Prostate gland (tissue), 2 donors: ENCODE data around the gene KRTAP5-11.

Experiments
- CTCF ChIP-seq, 4 experiments: fragments of 200-600 bp in 2 of 4; fragments of 450-650 bp in 2 of 4; sonication (generic) in 2 of 4; IDR thresholded peaks; 1 replicate in 3 of 4; 2 replicates in 1 of 4; pipeline ENCODE4 v1.5.1; 2016 to 2019; ENCODE audit warnings: antibody characterized with exemption in 4 of 4, mild to moderate bottlenecking in 2 of 4, moderate library complexity in 2 of 4
- POLR2A ChIP-seq: fragments of 450-650 bp; IDR thresholded peaks from one replicate; pipeline ENCODE4 v1.6.1; 2016; ENCODE audit warnings: antibody characterized with exemption, mild to moderate bottlenecking
- POLR2AphosphoS5 ChIP-seq: sonication (generic); formaldehyde crosslinking; IDR thresholded peaks from one replicate; pipeline ENCODE4 v1.6.1; 2017; ENCODE audit warnings: antibody characterized with exemption

- no peak for TF ChIP-seq POLR2A
- TF ChIP-seq CTCF (IDR thresholded peaks at IDR 0.05) = no peak
- TF ChIP-seq POLR2AphosphoS5 = no peak
These were observed 18.2 kb downstream of the KRTAP5-11 start for GRCh38 chr11:71564430-71564829.
